ENCODE measurements around the gene PTEN.

DNA sequence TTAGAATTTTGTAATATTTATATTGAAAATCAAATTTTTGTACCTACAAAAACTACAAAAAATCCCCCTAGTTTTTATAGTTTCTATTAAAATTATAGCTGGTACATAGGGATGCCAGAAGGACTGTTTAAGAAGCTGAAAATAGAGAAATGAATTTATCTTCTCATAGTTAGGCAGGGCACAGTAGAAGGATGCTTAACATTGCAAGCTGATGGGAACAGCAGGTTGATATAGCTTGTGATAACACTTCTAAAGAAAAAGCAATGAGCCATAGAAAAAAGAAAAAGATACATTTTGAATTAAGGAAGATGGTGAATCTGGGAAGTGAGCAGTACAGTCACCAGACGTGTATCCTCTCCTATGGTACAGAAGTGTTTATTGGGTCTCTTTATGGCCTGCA, 32.0 kb downstream of the PTEN start:
- TF ChIP-seq EZH2 (IDR thresholded peaks at IDR 0.05; ENCODE audit: borderline replicate concordance, low read depth, low read length, poor library complexity, severe bottlenecking) = no peak
- no peak for TF ChIP-seq CTCF (conservative IDR thresholded peaks at IDR 0.05; ENCODE audit: low read depth, low read length)

Measured in A673 (cell line).